H1 (cell line): ENCODE data around the gene ACTG1. TPM values are rescaled to one million over a fixed set of nuclear protein-coding genes. Genes with fewer than 3 reads are reported as not detected.

ENCODE experiments used
- CTCF ChIA-PET: fragments of 300-600 bp; sonication (Branson Sonifier 250); formaldehyde crosslinking; loops from one replicate; lab custom pipeline; 2021; ENCODE audit not compliant: partially characterized antibody; lab: Charles Lee
- POLR2A ChIA-PET: fragments of 300-600 bp; sonication (Branson Sonifier 250); formaldehyde crosslinking; loops from one replicate; lab custom pipeline; 2021; ENCODE audit warnings: inconsistent platforms; ENCODE audit not compliant: partially characterized antibody; lab: Charles Lee
- DNase-seq, 2 experiments: peaks; one replicate each; pipeline versions ENCODE4 v3.0.0 to v3.0.0-alpha.2; 2010 to 2022; ENCODE audit warnings: low spot score in 2 of 2, low read depth in 1 of 2, mixed read lengths in 1 of 2
- FAIRE-seq: peaks from 2 replicates; lab custom pipeline; 2011; peaks lifted over from hg19 to GRCh38; lab: Jason Lieb, UNC
- H2AFZ ChIP-seq: 2 replicates; pipeline ENCODE4 v1.8.1; 2012; ENCODE audit warnings: low read length, inconsistent platforms
- H2AK5ac ChIP-seq: 2 replicates; pipeline ENCODE4 v1.6.1; 2013; ENCODE audit warnings: low read depth, low read length
- H2BK120ac ChIP-seq: replicated peaks from 2 replicates; pipeline ENCODE3; 2013; ENCODE audit warnings: low read depth, low read length, inconsistent platforms
- H2BK12ac ChIP-seq: 2 replicates; pipeline ENCODE4 v1.6.1; 2013; ENCODE audit warnings: low read depth, low read length
- H2BK15ac ChIP-seq: 2 replicates; pipeline ENCODE4 v1.6.1; 2013; ENCODE audit warnings: low read length
- H2BK20ac ChIP-seq: 2 replicates; pipeline ENCODE4 v1.6.1; 2013; ENCODE audit warnings: low read length
- H2BK5ac ChIP-seq: 2 replicates; pipeline ENCODE4 v1.6.1; 2013; ENCODE audit warnings: low read depth, low read length
- H3K14ac ChIP-seq: 2 replicates; pipeline ENCODE4 v1.6.1; 2013; ENCODE audit warnings: inconsistent platforms; ENCODE audit not compliant: insufficient read length
- H3K18ac ChIP-seq: 2 replicates; pipeline ENCODE4 v1.6.1; 2013; ENCODE audit warnings: low read length; ENCODE audit errors: extremely low read depth
- H3K23ac ChIP-seq: 2 replicates; pipeline ENCODE4 v1.6.1; 2013; ENCODE audit warnings: inconsistent platforms; ENCODE audit not compliant: insufficient read length
- H3K23me2 ChIP-seq: 2 replicates; pipeline ENCODE4 v1.6.1; 2013; ENCODE audit warnings: low read depth, low read length
- H3K27ac ChIP-seq: 2 replicates; pipeline ENCODE4 v1.6.1; 2011; ENCODE audit warnings: low read depth, low read length, inconsistent platforms
- H3K27me3 ChIP-seq, 4 experiments: replicated peaks in 1 of 4; 1 replicate in 1 of 4; 2 replicates in 3 of 4; pipeline versions ENCODE4 v1.6.1 to v1.8.1; 2011 to 2013; ENCODE audit warnings: low read length in 3 of 4, mild to moderate bottlenecking in 3 of 4, inconsistent platforms in 2 of 4, mixed read lengths in 2 of 4, moderate library complexity in 1 of 4; ENCODE audit not compliant: control insufficient read depth in 3 of 4, insufficient read depth in 3 of 4; ENCODE audit errors: extremely low read depth in 1 of 4
- H3K36me3 ChIP-seq, 4 experiments: 2 replicates each; pipeline versions ENCODE4 v1.6.1 to v1.8.1; 2011 to 2013; ENCODE audit warnings: mild to moderate bottlenecking in 4 of 4, low read length in 3 of 4, moderate library complexity in 2 of 4, control low read depth in 1 of 4, inconsistent platforms in 1 of 4; ENCODE audit not compliant: insufficient read depth in 4 of 4, control insufficient read depth in 2 of 4
- H3K4ac ChIP-seq: replicated peaks from 2 replicates; pipeline ENCODE3; 2013; ENCODE audit warnings: low read length, low read depth, mixed read lengths, inconsistent platforms; ENCODE audit not compliant: insufficient read length
- H3K4me1 ChIP-seq, 4 experiments: replicated peaks in 1 of 4; 1 replicate in 1 of 4; 2 replicates in 3 of 4; pipeline versions ENCODE4 v1.6.1 to v1.8.1; 2011 to 2013; ENCODE audit warnings: low read length in 3 of 4, inconsistent platforms in 2 of 4, mixed read lengths in 1 of 4; ENCODE audit not compliant: insufficient read depth in 4 of 4, control insufficient read depth in 3 of 4
- H3K4me2 ChIP-seq, 2 experiments: 2 replicates each; pipeline versions ENCODE4 v1.6.1 to v1.8.1; 2011 to 2013; ENCODE audit warnings: low read depth in 2 of 2, low read length in 2 of 2, control low read depth in 1 of 2, inconsistent platforms in 1 of 2, mild to moderate bottlenecking in 1 of 2; ENCODE audit not compliant: insufficient read depth in 1 of 2
- H3K4me3 ChIP-seq, 4 experiments: fragments of 200-600, 300-600 bp in 1 of 4; sonication (generic), shearing (Covaris generic), sonication (Bioruptor Twin) in 1 of 4; 2 replicates each; pipeline versions ENCODE4 v1.5.1 to v1.8.1; 2011 to 2016; ENCODE audit warnings: low read length in 4 of 4, low read depth in 3 of 4, control low read depth in 2 of 4, inconsistent platforms in 2 of 4, mild to moderate bottlenecking in 2 of 4, mixed read lengths in 1 of 4, moderate library complexity in 1 of 4; ENCODE audit not compliant: insufficient read depth in 2 of 4; ENCODE audit errors: extremely low read depth in 1 of 4
- H3K56ac ChIP-seq: replicated peaks from 2 replicates; pipeline ENCODE3; 2013; ENCODE audit warnings: low read depth, mild to moderate bottlenecking, mixed read lengths, low read length, inconsistent platforms; ENCODE audit not compliant: insufficient read length
- H3K79me1 ChIP-seq: 2 replicates; pipeline ENCODE4 v1.6.1; 2013; ENCODE audit warnings: low read depth, low read length, control low read depth
- H3K79me2 ChIP-seq, 2 experiments: 2 replicates each; pipeline versions ENCODE4 v1.6.1 to v1.8.1; 2012 to 2013; ENCODE audit warnings: low read length in 2 of 2, mild to moderate bottlenecking in 2 of 2, inconsistent platforms in 1 of 2; ENCODE audit not compliant: insufficient read depth in 2 of 2, control insufficient read depth in 1 of 2
- H3K9ac ChIP-seq, 4 experiments: replicated peaks in 1 of 4; 1 replicate in 1 of 4; 2 replicates in 3 of 4; pipeline versions ENCODE4 v1.6.1 to v1.8.1; 2011 to 2013; ENCODE audit warnings: low read depth in 3 of 4, low read length in 3 of 4, control low read depth in 2 of 4, mild to moderate bottlenecking in 2 of 4, moderate library complexity in 2 of 4, inconsistent platforms in 1 of 4; ENCODE audit errors: extremely low read depth in 1 of 4
- H3K9me3 ChIP-seq, 2 experiments: 2 replicates each; pipeline versions ENCODE4 v1.6.1 to v1.8.1; 2012 to 2013; ENCODE audit warnings: mild to moderate bottlenecking in 2 of 2, moderate library complexity in 2 of 2, control low read depth in 1 of 2, inconsistent platforms in 1 of 2, low read depth in 1 of 2, low read length in 1 of 2, mixed read lengths in 1 of 2; ENCODE audit not compliant: insufficient read depth in 2 of 2
- H4K20me1 ChIP-seq, 2 experiments: replicated peaks in 1 of 2; 2 replicates each; pipeline versions ENCODE3 to v1.8.1; 2011 to 2013; ENCODE audit warnings: inconsistent platforms in 2 of 2, low read length in 2 of 2, mild to moderate bottlenecking in 1 of 2; ENCODE audit not compliant: insufficient read depth in 2 of 2, control insufficient read depth in 1 of 2
- H4K5ac ChIP-seq: 2 replicates; pipeline ENCODE4 v1.6.1; 2013; ENCODE audit warnings: low read length, low read depth, mixed read lengths, inconsistent platforms; ENCODE audit not compliant: insufficient read length
- H4K8ac ChIP-seq: 2 replicates; pipeline ENCODE4 v1.8.0; 2013; ENCODE audit warnings: mild to moderate bottlenecking, moderate library complexity, low read length, inconsistent platforms; ENCODE audit not compliant: insufficient read depth; ENCODE audit errors: extremely low read depth
- H4K91ac ChIP-seq: replicated peaks from 2 replicates; pipeline ENCODE3; 2013; ENCODE audit warnings: low read length, mixed read lengths, inconsistent platforms; ENCODE audit not compliant: insufficient read length
- CHD1 ChIP-seq: IDR thresholded peaks from 2 replicates; pipeline ENCODE4 v1.6.1; 2012; ENCODE audit warnings: low read depth, low read length, improper control_type of control experiment
- FOSL1 ChIP-seq: IDR thresholded peaks from 2 replicates; pipeline ENCODE4 v1.6.1; 2011; ENCODE audit warnings: mild to moderate bottlenecking, low read depth, low read length, moderate library complexity; ENCODE audit not compliant: insufficient read depth
- SP2 ChIP-seq: IDR thresholded peaks from 2 replicates; pipeline ENCODE4 v1.6.1; 2012; ENCODE audit warnings: mild to moderate bottlenecking, low read length, inconsistent platforms
- whole genome bisulfite sequencing, 2 experiments: shearing (Covaris generic) in 1 of 2; methylation state at CpG; one replicate each; pipeline versions ENCODE4 v1.1.6 to v1.1.7; 2013 to 2015; ENCODE audit warnings: low lambda C conversion rate in 2 of 2, mixed read lengths in 2 of 2, inconsistent platforms in 1 of 2, low coverage in 1 of 2, missing lambda C conversion rate in 1 of 2; ENCODE audit not compliant: insufficient replicate concordance in 2 of 2, insufficient coverage in 1 of 2, insufficient read length in 1 of 2; ENCODE audit errors: extremely low coverage in 1 of 2, missing lambda C conversion rate in 1 of 2; 5-methylcytosine and 5-hydroxymethylcytosine counted together
- polyA plus RNA-seq, 7 experiments: library from polyadenylated mRNA; depleted of rRNA in 3 of 7; stranded (reverse) in 5 of 7; unstranded in 2 of 7; fragments of >200 nt in 5 of 7; fragments of 200-250 nt in 2 of 7; gene quantifications; 1 replicate in 5 of 7; 2 replicates in 1 of 7; 4 replicates in 1 of 7; pipeline versions ENCODE4 v1.2.1 to v1.2.3, GENCODE V29; 2011 to 2013; ENCODE audit warnings: missing spikeins in 2 of 7, mixed read lengths in 2 of 7
- total RNA-seq: library from RNA; stranded (reverse); fragmentation: NEBNext Ultra II Directional; extraction: Animal tissue kit (Norgen Biotek cat#: 25700); gene quantifications from 2 replicates; pipeline ENCODE4 v1.2.1, GENCODE V29; 2021

The ACTG1 gene
- total and polyA plus RNA-seq, 2 of the 8 experiments (the other 6 are each of a cell fraction or from before 2014, with no cell fraction given), result 3,535 to 5,010 TPM

- peaks cover 0 to 9% (median 8%) of the 10 kb centered on the region in 4 experiments; a peak in 4 of 7 replicates for H3K27me3 ChIP-seq
- H3K23ac ChIP-seq, result no peak overlapping the region
- H2BK5ac ChIP-seq, result no peak overlapping the region
- H4K91ac ChIP-seq, result peak overlapping the region; percentile 30
- no peaks in the 10 kb centered on the region for H3K79me1 ChIP-seq
- H3K14ac ChIP-seq, result no peak overlapping the region
- H3K4me1 ChIP-seq, result 0 out of 7 replicates have a peak, but pooled peaks cover 0 to under 1% (median 0%) of the 10 kb centered on the region in 4 experiments
- FAIRE-seq (no peak), DNase-seq (no peak)
- H3K18ac ChIP-seq, result no peak overlapping the region
- H2AFZ ChIP-seq, result no peak overlapping the region
- H3K56ac ChIP-seq, result no peak overlapping the region
- H2BK20ac ChIP-seq, result no peak overlapping the region
- H4K20me1 ChIP-seq, result peaks cover 0 to 7% of the 10 kb centered on the region in 2 experiments
- no peak overlapping the region for H2BK12ac ChIP-seq
- ChIA-PET POLR2A (interaction anchor here (1.2 to 30.5 kb wide), 5 partner anchors 9 to 32 kb away, joined by 3 to 1004 read pairs (median 15); partner anchors contain the start of gene ACTG1), CTCF (interaction anchor here (0.6 to 2.6 kb wide), 5 partner anchors 9 to 89 kb away, joined by 3 to 16 read pairs (median 7); no protein-coding TSS in a partner anchor)
- no peak overlapping the region for H4K8ac ChIP-seq
- peaks cover 4 to 8% of the 10 kb centered on the region in 2 experiments; a peak in 1 of 4 replicates for H3K9me3 ChIP-seq
- TF ChIP-seq FOSL1 (no peak), SP2 (no peak), CHD1 (no peak)
- H3K79me2 ChIP-seq, result no peaks in the 10 kb centered on the region
- peaks cover 19% of the 10 kb centered on the region; the same call in 1 of the 2 replicates for H3K23me2 ChIP-seq
- no peaks in the 10 kb centered on the region for H3K36me3 ChIP-seq
- H2AK5ac ChIP-seq, result no peak overlapping the region
- no peak overlapping the region for H3K4me2 ChIP-seq
- H3K4me3 ChIP-seq, result no peak overlapping the region
- H2BK120ac ChIP-seq, result no peak overlapping the region
- H3K27ac ChIP-seq, result no peak overlapping the region
- no peak overlapping the region for H2BK15ac ChIP-seq
- no peak overlapping the region for H3K4ac ChIP-seq
- no peak overlapping the region for H3K9ac ChIP-seq
- WGBS, 2 experiments, result 92% methylated on average over 32 of the region's 62 CpGs; no CpG with 5 or more reads in 1 of the 2 experiments
- no peak overlapping the region for H4K5ac ChIP-seq
These were observed 16.2 kb upstream of the ACTG1 start for GRCh38 chr17:81528651-81529436.
